Activated CD4-positive, alpha-beta T cell treated with anti-CD3 and anti-CD28 coated beads for 36 hours (primary cell): Measurements from ENCODE around the gene TCP1. TPM values are rescaled to one million over a fixed set of nuclear protein-coding genes. Genes with fewer than 3 reads are reported as not detected.
"Not testable (repeated sequence)": the region's sequence is repeated elsewhere in the genome, so short reads cannot be mapped to it uniquely, and the experiment has no call there.

Experiments
- ATAC-seq: fragments of 200-7000 bp; cut with Tn5 transposase; one replicate; pipeline ENCODE4 v1.10.0; 2021; ENCODE audit warnings: mild to moderate bottlenecking, moderate library complexity
- CTCF ChIA-PET: fragments of 350-600 bp; sonication (Branson Sonifier 250); formaldehyde crosslinking; loops from one replicate; lab custom pipeline; 2021; ENCODE audit warnings: antibody characterized with exemption; lab: Charles Lee
- POLR2A ChIA-PET: fragments of 350-600 bp; sonication (Branson Sonifier 250); formaldehyde crosslinking; loops from one replicate; lab custom pipeline; 2021; ENCODE audit warnings: antibody characterized with exemption, inconsistent platforms; lab: Charles Lee
- DNase-seq: peaks from one replicate; pipeline ENCODE4 v3.0.0-alpha.2; 2020
- H3K27ac Mint-ChIP-seq: one replicate; pipeline ENCODE4 v1.8.0; 2021; ENCODE audit warnings: mixed read lengths
- H3K27me3 Mint-ChIP-seq: one replicate; pipeline ENCODE4 v1.8.0; 2021; ENCODE audit warnings: mixed read lengths
- H3K36me3 Mint-ChIP-seq: one replicate; pipeline ENCODE4 v1.8.0; 2021; ENCODE audit warnings: low read depth, mixed read lengths
- H3K4me1 Mint-ChIP-seq: one replicate; pipeline ENCODE4 v1.8.0; 2021; ENCODE audit warnings: mixed read lengths
- H3K4me3 Mint-ChIP-seq: one replicate; pipeline ENCODE4 v1.8.0; 2021; ENCODE audit warnings: mild to moderate bottlenecking, moderate library complexity, mixed read lengths
- H3K9me3 Mint-ChIP-seq: one replicate; pipeline ENCODE4 v1.8.0; 2021; ENCODE audit warnings: low read depth, mixed read lengths
- intact Hi-C, 2 experiments: fragments of 100-400 bp; cut with DNase I in 1 of 2; cut with micrococcal nuclease in 1 of 2; formaldehyde crosslinking; loops; one replicate each; pipeline versions ENCODE4 v1.14.2 to v1.15.1; 2022 to 2024; cut with DNase I, micrococcal nuclease
- total RNA-seq, 2 experiments: library from RNA; stranded (reverse); gene quantifications; one replicate each; pipeline ENCODE4 v1.2.3, GENCODE V29; 2021

Gene TCP1
- total RNA-seq, 2 experiments from 2014 or later = 358 to 496 TPM

DNA sequence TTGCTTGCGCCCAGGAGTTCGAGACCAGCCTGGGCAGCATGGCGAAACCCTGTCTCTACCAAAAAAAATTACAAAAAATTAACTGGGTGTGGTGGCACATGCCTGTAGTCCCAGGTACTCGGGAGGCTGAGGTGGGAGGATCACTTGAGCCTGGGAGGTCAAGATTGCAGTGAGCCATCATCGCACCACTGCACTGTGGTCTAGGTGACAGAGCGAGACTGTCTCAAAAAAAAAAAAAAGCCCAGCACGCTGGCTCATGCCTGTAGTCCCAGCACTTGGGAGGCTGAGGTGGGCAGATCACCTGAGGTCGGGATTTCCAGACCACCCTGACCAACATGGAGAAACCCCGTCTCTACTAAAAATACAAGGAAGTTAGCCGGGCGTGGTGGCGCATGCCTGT is 56.0 kb downstream of the TCP1 start:
- intact Hi-C loops, H3K27me3 Mint-ChIP-seq, ATAC-seq, H3K4me3 Mint-ChIP-seq, H3K27ac Mint-ChIP-seq, H3K9me3 Mint-ChIP-seq, DNase-seq: not testable (repeated sequence)
- H3K4me1 Mint-ChIP-seq = peaks cover 62% of the 10 kb centered on the region
- ChIA-PET POLR2A (interaction anchor here (0.6 kb wide), 1 partner anchor 23 kb away, joined by 3 read pairs; no protein-coding TSS in a partner anchor), CTCF (interaction anchor here (1.5 to 2.2 kb wide), 2 partner anchors 12 to 28 kb away, joined by 4 to 12 read pairs; partner anchors contain the start of gene ACAT2)
- peaks cover 40% of the 10 kb centered on the region for H3K36me3 Mint-ChIP-seq

- POLR2A ChIA-PET = interaction anchor here (0.6 to 1.5 kb wide), 2 partner anchors 22 to 57 kb away, joined by 3 to 7 read pairs; partner anchors contain the start of genes MRPL18 and TCP1
- H3K27ac Mint-ChIP-seq = peak overlapping the region; percentile 58
- intact Hi-C loops, H3K27me3 Mint-ChIP-seq, H3K4me3 Mint-ChIP-seq, H3K9me3 Mint-ChIP-seq, ATAC-seq, DNase-seq: not testable (repeated sequence)
- CTCF ChIA-PET = interaction anchor here (0.6 to 2.3 kb wide), 4 partner anchors 11 to 103 kb away, joined by 3 to 12 read pairs (median 7); no protein-coding TSS in a partner anchor
- peaks cover 44% of the 10 kb centered on the region for H3K36me3 Mint-ChIP-seq
- peaks cover 53% of the 10 kb centered on the region for H3K4me1 Mint-ChIP-seq
Observed at GRCh38 chr6:159732550-159732949, 56.9 kb downstream of the TCP1 start.

- DNase-seq = no peak
- peak overlapping the region; percentile 95 for H3K4me3 Mint-ChIP-seq
- no peaks in the 10 kb centered on the region for H3K9me3 Mint-ChIP-seq
- CTCF ChIA-PET = interaction anchor here (1.9 kb wide), 1 partner anchor 12 kb away, joined by 5 read pairs; no protein-coding TSS in a partner anchor
- ATAC-seq = no peak
- peaks cover 43% of the 10 kb centered on the region for H3K36me3 Mint-ChIP-seq
- peaks cover 50% of the 10 kb centered on the region for H3K4me1 Mint-ChIP-seq
- intact Hi-C loops = no loop called here
- POLR2A ChIA-PET = no interaction called here
- H3K27ac Mint-ChIP-seq = peak overlapping the region; percentile 63
- H3K27me3 Mint-ChIP-seq = no peaks in the 10 kb centered on the region
Observed at GRCh38 chr6:159730332-159730676, 59.1 kb downstream of the TCP1 start.

GRCh38 chr6:159729598-159730331 is 59.6 kb downstream of the TCP1 start:
- POLR2A ChIA-PET = interaction anchor here (0.8 to 2.2 kb wide), 2 partner anchors 8 to 60 kb away, joined by 4 to 11 read pairs; partner anchors contain the start of genes MRPL18 and TCP1

DNA sequence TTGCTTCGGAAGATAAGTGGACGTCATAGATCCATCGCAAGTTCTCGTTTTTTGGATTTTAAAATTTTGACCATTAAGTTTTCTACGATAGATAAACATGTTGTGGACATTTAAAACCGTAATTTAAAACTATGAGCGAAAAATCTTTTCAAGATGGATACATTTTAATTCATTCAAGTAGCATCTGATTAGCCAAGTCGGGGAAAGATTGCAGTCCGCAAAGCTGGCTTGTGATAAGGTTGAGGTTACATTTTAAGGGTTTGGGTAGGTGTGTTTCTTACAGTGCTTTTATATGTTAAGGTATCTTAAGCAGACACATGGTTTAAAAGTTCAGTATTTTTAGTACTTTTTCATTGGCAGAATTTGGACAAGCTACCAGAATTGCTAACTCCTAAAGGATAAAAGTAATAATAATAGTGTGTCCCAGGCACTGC is 60.9 kb downstream of the TCP1 start:
- POLR2A ChIA-PET = interaction anchor here (0.6 to 4.2 kb wide), 5 partner anchors 9 to 61 kb away, joined by 3 to 23 read pairs (median 4); partner anchors contain the start of genes ACAT2, MRPL18 and TCP1
- DNase-seq (no peak), ATAC-seq (no peak)
- peaks cover 39% of the 10 kb centered on the region for H3K36me3 Mint-ChIP-seq
- intact Hi-C loops = loop anchor here in 1 of 2 experiments (1.0 kb wide), 1 partner anchor 37 kb away; no protein-coding TSS in a partner anchor
- H3K4me1 Mint-ChIP-seq = peaks cover 49% of the 10 kb centered on the region
- no peaks in the 10 kb centered on the region for H3K9me3 Mint-ChIP-seq
- no peaks in the 10 kb centered on the region for H3K27me3 Mint-ChIP-seq
- peak overlapping the region; percentile 95 for H3K4me3 Mint-ChIP-seq
- peak overlapping the region; percentile 96 for H3K27ac Mint-ChIP-seq
- CTCF ChIA-PET = interaction anchor here (0.9 to 2.0 kb wide), 11 partner anchors 8 to 61 kb away, joined by 3 to 12 read pairs (median 4); partner anchors contain the start of gene ACAT2

More at GRCh38 chr6:159729598-159730331, 59.6 kb downstream of the TCP1 start:
- DNase-seq = no peak
- Mint-ChIP-seq H3K27ac (peak overlapping the region; percentile 96), H3K27me3 (no peaks in the 10 kb centered on the region), H3K36me3 (peaks cover 43% of the 10 kb centered on the region), H3K9me3 (no peaks in the 10 kb centered on the region), H3K4me3 (peak overlapping the region; percentile 95), H3K4me1 (peaks cover 52% of the 10 kb centered on the region)
- CTCF ChIA-PET = interaction anchor here (1.5 to 2.0 kb wide), 7 partner anchors 8 to 36 kb away, joined by 3 to 12 read pairs (median 5); partner anchors contain the start of gene ACAT2
- ATAC-seq = no peak
- intact Hi-C loops = no loop called here

Other genes starting within 250 kb of the TCP1 start
- 100 to 1,000 TPM in 1 of 2 experiments, 10 to 100 TPM in 1; 90.6 to 105 TPM for gene SOD2, start 96.4 kb downstream of the TCP1 start, total RNA-seq
- 10 to 100 TPM; 87.2 to 91.5 TPM for gene WTAP, start 62.1 kb downstream of the TCP1 start, total RNA-seq
- 10 to 100 TPM; 55.0 to 82.1 TPM for gene ACAT2, start 27.6 kb downstream of the TCP1 start, total RNA-seq
- 10 to 100 TPM; 83.7 to 84.4 TPM for gene MRPL18, start 865 bp upstream of the TCP1 start, total RNA-seq
- under 1 TPM; 0.11 TPM for gene PNLDC1, start 10.7 kb upstream of the TCP1 start, total RNA-seq
- not detected for gene MAS1, start 101.4 kb upstream of the TCP1 start, total RNA-seq
- gene IGF2R, start 179.5 kb upstream of the TCP1 start, total RNA-seq = 10 to 100 TPM; 55.6 to 65.6 TPM